HL-60 (cell line): ENCODE measurements around the gene LAMTOR2.

Experiments used
- GABPA ChIP-seq: IDR thresholded peaks from 2 replicates; pipeline ENCODE4 v1.6.1; 2012; ENCODE audit warnings: low read depth
- POLR2AphosphoS5 ChIP-seq: IDR thresholded peaks from 2 replicates; pipeline ENCODE4 v1.6.1; 2012; ENCODE audit warnings: low read depth
- TF ChIP-seq, protein P1 (sequence below): IDR thresholded peaks from one replicate; pipeline ENCODE4 v1.5.1; 2011; ENCODE audit warnings: low read length, control low read depth, inconsistent platforms; ENCODE audit not compliant: insufficient read depth
- TF ChIP-seq, protein P2 (sequence below): IDR thresholded peaks from 2 replicates; pipeline ENCODE4 v1.6.1; 2012; ENCODE audit warnings: low read depth; ENCODE audit not compliant: insufficient replicate concordance

- TF ChIP-seq, protein P1, sequence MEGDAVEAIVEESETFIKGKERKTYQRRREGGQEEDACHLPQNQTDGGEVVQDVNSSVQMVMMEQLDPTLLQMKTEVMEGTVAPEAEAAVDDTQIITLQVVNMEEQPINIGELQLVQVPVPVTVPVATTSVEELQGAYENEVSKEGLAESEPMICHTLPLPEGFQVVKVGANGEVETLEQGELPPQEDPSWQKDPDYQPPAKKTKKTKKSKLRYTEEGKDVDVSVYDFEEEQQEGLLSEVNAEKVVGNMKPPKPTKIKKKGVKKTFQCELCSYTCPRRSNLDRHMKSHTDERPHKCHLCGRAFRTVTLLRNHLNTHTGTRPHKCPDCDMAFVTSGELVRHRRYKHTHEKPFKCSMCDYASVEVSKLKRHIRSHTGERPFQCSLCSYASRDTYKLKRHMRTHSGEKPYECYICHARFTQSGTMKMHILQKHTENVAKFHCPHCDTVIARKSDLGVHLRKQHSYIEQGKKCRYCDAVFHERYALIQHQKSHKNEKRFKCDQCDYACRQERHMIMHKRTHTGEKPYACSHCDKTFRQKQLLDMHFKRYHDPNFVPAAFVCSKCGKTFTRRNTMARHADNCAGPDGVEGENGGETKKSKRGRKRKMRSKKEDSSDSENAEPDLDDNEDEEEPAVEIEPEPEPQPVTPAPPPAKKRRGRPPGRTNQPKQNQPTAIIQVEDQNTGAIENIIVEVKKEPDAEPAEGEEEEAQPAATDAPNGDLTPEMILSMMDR: no peak
- TF ChIP-seq POLR2AphosphoS5: no peak
- TF ChIP-seq, protein P2, sequence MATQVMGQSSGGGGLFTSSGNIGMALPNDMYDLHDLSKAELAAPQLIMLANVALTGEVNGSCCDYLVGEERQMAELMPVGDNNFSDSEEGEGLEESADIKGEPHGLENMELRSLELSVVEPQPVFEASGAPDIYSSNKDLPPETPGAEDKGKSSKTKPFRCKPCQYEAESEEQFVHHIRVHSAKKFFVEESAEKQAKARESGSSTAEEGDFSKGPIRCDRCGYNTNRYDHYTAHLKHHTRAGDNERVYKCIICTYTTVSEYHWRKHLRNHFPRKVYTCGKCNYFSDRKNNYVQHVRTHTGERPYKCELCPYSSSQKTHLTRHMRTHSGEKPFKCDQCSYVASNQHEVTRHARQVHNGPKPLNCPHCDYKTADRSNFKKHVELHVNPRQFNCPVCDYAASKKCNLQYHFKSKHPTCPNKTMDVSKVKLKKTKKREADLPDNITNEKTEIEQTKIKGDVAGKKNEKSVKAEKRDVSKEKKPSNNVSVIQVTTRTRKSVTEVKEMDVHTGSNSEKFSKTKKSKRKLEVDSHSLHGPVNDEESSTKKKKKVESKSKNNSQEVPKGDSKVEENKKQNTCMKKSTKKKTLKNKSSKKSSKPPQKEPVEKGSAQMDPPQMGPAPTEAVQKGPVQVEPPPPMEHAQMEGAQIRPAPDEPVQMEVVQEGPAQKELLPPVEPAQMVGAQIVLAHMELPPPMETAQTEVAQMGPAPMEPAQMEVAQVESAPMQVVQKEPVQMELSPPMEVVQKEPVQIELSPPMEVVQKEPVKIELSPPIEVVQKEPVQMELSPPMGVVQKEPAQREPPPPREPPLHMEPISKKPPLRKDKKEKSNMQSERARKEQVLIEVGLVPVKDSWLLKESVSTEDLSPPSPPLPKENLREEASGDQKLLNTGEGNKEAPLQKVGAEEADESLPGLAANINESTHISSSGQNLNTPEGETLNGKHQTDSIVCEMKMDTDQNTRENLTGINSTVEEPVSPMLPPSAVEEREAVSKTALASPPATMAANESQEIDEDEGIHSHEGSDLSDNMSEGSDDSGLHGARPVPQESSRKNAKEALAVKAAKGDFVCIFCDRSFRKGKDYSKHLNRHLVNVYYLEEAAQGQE: no peak
- no peak for TF ChIP-seq GABPA
Observed at GRCh38 chr1:156050376-156050775, 4.2 kb upstream of the LAMTOR2 start.
